SU-DHL-6 (cell line): ENCODE measurements around the gene OR10A6.

Source experiments
- EZH2phosphoT487 ChIP-seq: fragments of 200-600 bp; sonication (generic), shearing (Covaris generic); conservative IDR thresholded peaks from 2 replicates; pipeline ENCODE4 v1.6.1; 2018; ENCODE audit warnings: mild to moderate bottlenecking, antibody characterized with exemption, low read length, moderate library complexity, mixed read lengths
- TF ChIP-seq, protein P1 (sequence below): fragments of 200-600 bp; sonication (generic); IDR thresholded peaks from one replicate; pipeline ENCODE4 v1.5.1; 2017; ENCODE audit warnings: antibody characterized with exemption, mild to moderate bottlenecking, low read length, moderate library complexity; ENCODE audit not compliant: insufficient read depth, poor library complexity, severe bottlenecking

DNA sequence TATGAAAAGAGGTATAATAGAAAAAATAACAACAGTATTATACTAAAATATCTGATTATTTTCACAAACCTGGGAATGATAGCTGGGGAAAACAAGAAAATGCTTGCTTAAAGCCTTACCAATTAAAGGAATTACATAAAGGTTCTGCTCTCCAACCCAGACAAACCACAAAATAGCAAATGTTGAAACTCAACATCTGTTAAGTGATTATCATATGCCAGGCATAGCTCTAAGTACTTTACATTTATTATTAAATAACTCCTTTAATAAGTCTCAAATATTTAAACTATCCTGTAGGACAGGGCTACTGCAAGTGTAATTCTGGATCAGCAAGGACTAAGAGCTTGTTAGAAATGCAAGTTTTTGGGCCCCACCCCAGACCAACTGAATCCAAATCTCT lies 20.1 kb downstream of the OR10A6 start:
- TF ChIP-seq, protein P1, sequence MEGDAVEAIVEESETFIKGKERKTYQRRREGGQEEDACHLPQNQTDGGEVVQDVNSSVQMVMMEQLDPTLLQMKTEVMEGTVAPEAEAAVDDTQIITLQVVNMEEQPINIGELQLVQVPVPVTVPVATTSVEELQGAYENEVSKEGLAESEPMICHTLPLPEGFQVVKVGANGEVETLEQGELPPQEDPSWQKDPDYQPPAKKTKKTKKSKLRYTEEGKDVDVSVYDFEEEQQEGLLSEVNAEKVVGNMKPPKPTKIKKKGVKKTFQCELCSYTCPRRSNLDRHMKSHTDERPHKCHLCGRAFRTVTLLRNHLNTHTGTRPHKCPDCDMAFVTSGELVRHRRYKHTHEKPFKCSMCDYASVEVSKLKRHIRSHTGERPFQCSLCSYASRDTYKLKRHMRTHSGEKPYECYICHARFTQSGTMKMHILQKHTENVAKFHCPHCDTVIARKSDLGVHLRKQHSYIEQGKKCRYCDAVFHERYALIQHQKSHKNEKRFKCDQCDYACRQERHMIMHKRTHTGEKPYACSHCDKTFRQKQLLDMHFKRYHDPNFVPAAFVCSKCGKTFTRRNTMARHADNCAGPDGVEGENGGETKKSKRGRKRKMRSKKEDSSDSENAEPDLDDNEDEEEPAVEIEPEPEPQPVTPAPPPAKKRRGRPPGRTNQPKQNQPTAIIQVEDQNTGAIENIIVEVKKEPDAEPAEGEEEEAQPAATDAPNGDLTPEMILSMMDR: no peak
- no peak for TF ChIP-seq EZH2phosphoT487
